KMS-11 (cell line): ENCODE measurements around the gene ATP13A3.

Source experiments
- H2AFZ ChIP-seq: fragments of 200-600 bp; sonication (generic); 2 replicates; pipeline ENCODE4 v1.6.1; 2016; ENCODE audit warnings: antibody characterized with exemption, mixed run types, low read depth
- H3K27ac ChIP-seq: fragments of 200-600 bp; sonication (generic); 2 replicates; pipeline ENCODE4 v1.6.1; 2016; ENCODE audit warnings: mild to moderate bottlenecking, mixed run types
- H3K27me3 ChIP-seq: fragments of 200-600 bp; sonication (generic); 2 replicates; pipeline ENCODE4 v1.6.1; 2017; ENCODE audit warnings: mild to moderate bottlenecking, low read depth, mixed run types, moderate library complexity; ENCODE audit not compliant: insufficient read depth
- H3K36me3 ChIP-seq: fragments of 200-600 bp; sonication (generic); 2 replicates; pipeline ENCODE4 v1.6.1; 2017; ENCODE audit warnings: mild to moderate bottlenecking, mixed run types; ENCODE audit not compliant: insufficient read depth
- H3K4me1 ChIP-seq: fragments of 200-600 bp; sonication (generic); 2 replicates; pipeline ENCODE4 v1.6.1; 2016; ENCODE audit warnings: mild to moderate bottlenecking, low read depth, mixed run types; ENCODE audit not compliant: poor library complexity, severe bottlenecking
- H3K4me2 ChIP-seq: fragments of 200-600 bp; sonication (generic); 2 replicates; pipeline ENCODE4 v1.7.0; 2016; ENCODE audit warnings: mild to moderate bottlenecking, mixed run types
- H3K4me3 ChIP-seq: fragments of 200-600 bp; sonication (generic); IDR thresholded peaks from 2 replicates; pipeline ENCODE4 v1.6.1; 2017; ENCODE audit warnings: low read depth, low read length, mixed read lengths; ENCODE audit not compliant: insufficient read depth
- H3K79me2 ChIP-seq: fragments of 200-600 bp; sonication (generic); 2 replicates; pipeline ENCODE4 v1.6.1; 2016; ENCODE audit warnings: low read depth, mixed run types; ENCODE audit not compliant: insufficient read depth
- H3K9ac ChIP-seq: fragments of 200-600 bp; sonication (generic); 2 replicates; pipeline ENCODE4 v1.6.1; 2016; ENCODE audit warnings: mild to moderate bottlenecking, mixed run types
- H4K20me1 ChIP-seq: fragments of 200-600 bp; sonication (generic); 2 replicates; pipeline ENCODE4 v1.6.1; 2016; ENCODE audit warnings: mild to moderate bottlenecking, mixed run types; ENCODE audit not compliant: insufficient read depth
- TF ChIP-seq, protein P1 (sequence below): fragments of 200-600 bp; sonication (generic); conservative IDR thresholded peaks from 2 replicates; pipeline ENCODE4 v1.6.1; 2017; ENCODE audit warnings: low read depth, mild to moderate bottlenecking, antibody characterized with exemption, low read length, moderate library complexity, mixed read lengths

The ATP13A3 gene

DNA sequence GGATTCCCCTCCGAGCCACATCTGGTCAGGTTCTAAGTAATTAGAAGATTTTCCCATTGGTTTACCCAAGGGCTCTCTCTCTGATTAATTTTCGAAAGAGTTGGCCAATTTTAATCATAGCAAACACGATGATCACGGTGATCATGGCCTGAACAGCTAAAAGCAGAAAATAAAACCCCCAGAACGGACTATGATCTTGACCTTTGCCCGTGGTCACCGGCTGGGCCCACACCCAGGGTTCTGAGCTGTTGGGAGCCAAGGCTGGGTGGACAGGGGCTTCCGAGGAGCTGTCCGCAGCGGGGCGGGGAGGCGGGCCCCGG, 90.3 kb downstream of the ATP13A3 start:
- H4K20me1 ChIP-seq: no peaks in the 10 kb centered on the region
- H2AFZ ChIP-seq: no peak overlapping the region
- H3K4me3 ChIP-seq: no peak overlapping the region

DNA sequence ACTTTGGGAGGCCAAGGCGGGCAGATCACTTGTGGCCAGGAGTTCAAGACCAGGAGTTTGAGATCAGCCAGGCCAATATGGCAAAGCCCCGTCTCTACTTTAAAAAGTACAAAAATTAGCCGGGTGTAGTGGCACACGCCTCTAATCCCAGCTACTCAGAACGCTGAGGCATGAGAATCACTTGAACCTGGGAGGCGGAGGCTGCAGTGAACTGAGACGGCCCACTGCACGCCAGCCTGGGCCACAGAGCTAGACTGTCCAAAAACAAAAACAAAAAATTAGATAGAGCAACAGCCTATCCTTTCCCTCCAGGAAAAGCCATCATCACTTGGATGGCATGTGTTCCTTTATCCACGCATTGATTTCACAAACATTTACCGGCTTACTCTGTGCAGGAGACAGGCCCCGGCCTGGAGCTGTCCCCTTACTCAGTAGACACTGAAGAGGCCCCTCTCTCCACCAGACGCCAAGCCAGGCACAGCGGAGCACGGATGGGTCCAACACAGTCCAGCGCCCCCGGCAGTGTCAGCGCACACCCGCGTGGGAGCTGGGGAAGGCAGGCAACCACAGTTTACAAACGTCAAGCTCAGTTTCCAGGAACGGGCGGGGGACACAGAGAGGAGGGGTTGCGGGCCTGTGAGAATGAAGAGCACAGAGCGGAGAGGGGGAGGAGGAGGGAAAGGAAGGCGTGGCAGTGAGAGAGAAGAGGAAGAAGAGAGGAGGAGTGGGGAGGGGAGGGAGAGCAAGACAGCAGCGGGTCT, 90.8 kb downstream of the ATP13A3 start:
- H3K79me2 ChIP-seq: no peaks in the 10 kb centered on the region
- no peak overlapping the region for H3K4me2 ChIP-seq
- TF ChIP-seq, protein P1, sequence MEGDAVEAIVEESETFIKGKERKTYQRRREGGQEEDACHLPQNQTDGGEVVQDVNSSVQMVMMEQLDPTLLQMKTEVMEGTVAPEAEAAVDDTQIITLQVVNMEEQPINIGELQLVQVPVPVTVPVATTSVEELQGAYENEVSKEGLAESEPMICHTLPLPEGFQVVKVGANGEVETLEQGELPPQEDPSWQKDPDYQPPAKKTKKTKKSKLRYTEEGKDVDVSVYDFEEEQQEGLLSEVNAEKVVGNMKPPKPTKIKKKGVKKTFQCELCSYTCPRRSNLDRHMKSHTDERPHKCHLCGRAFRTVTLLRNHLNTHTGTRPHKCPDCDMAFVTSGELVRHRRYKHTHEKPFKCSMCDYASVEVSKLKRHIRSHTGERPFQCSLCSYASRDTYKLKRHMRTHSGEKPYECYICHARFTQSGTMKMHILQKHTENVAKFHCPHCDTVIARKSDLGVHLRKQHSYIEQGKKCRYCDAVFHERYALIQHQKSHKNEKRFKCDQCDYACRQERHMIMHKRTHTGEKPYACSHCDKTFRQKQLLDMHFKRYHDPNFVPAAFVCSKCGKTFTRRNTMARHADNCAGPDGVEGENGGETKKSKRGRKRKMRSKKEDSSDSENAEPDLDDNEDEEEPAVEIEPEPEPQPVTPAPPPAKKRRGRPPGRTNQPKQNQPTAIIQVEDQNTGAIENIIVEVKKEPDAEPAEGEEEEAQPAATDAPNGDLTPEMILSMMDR: no peak
- no peak overlapping the region for H3K27ac ChIP-seq
- H4K20me1 ChIP-seq: no peaks in the 10 kb centered on the region
- no peaks in the 10 kb centered on the region for H3K36me3 ChIP-seq
- H3K4me1 ChIP-seq: peaks cover 4% of the 10 kb centered on the region
- H3K4me3 ChIP-seq: no peak overlapping the region
- H2AFZ ChIP-seq: no peak overlapping the region
- H3K9ac ChIP-seq: no peak overlapping the region
- H3K27me3 ChIP-seq: no peaks in the 10 kb centered on the region

More for the DNA sequence above, 90.3 kb downstream of the ATP13A3 start:
- Histone ChIP-seq H3K4me1 (peaks cover 4% of the 10 kb centered on the region), H3K79me2 (no peaks in the 10 kb centered on the region), H3K36me3 (no peaks in the 10 kb centered on the region), H3K27me3 (no peaks in the 10 kb centered on the region), H3K27ac (no peak overlapping the region; the same call in 1 of the 2 replicates), H3K4me2 (no peak overlapping the region), H3K9ac (no peak overlapping the region)
- TF ChIP-seq, protein P1: no peak

DNA sequence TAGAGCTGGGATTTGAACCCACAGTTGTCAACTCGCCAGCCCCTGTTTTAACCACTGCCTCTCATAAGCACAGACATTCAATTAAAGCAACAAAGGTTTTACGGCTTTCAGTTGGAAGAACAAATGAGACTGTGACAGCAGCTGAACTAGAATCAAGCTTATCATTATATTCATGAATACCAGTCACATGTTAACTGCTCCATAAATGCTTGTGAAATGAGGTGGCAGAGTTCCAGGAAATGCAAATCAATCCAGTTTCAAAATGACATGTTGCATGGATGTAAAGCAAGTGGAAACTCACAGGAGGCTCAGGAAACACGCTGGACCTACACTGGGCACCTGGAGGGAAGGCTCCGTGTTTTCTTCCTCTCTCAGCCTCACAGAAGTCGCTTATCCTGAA, 91.6 kb downstream of the ATP13A3 start:
- H3K27ac ChIP-seq: no peak overlapping the region

DNA sequence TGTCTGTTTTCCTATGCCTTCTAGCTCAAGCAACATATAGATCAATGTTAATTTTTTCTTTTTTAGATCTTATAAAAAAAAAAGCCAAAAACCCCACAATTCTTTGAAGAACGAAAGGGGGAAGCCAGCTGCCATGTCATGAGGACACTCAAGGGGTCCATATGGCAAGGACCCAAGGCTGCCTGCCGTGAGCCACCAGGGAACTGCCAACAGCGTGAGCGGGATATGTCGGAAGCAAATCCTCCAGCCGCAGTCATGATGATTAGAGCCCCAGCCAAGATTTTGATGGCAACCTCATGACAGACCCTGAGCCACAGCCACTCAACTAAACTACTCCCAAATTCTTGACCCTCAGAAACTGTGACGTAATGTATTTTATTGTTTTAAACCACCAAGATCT, 94.2 kb downstream of the ATP13A3 start:
- no peaks in the 10 kb centered on the region for H3K4me1 ChIP-seq
- no peaks in the 10 kb centered on the region for H3K79me2 ChIP-seq
- TF ChIP-seq, protein P1: no peak

More for the DNA sequence above, 91.6 kb downstream of the ATP13A3 start:
- H3K9ac ChIP-seq: no peak overlapping the region
- no peaks in the 10 kb centered on the region for H3K27me3 ChIP-seq
- H2AFZ ChIP-seq: no peak overlapping the region
- H3K4me2 ChIP-seq: no peak overlapping the region
- peaks cover 4% of the 10 kb centered on the region for H3K4me1 ChIP-seq
- no peaks in the 10 kb centered on the region for H4K20me1 ChIP-seq
- H3K36me3 ChIP-seq: no peaks in the 10 kb centered on the region
- H3K4me3 ChIP-seq: no peak overlapping the region
- H3K79me2 ChIP-seq: no peaks in the 10 kb centered on the region
- TF ChIP-seq, protein P1: no peak

More for the DNA sequence above, 94.2 kb downstream of the ATP13A3 start:
- no peaks in the 10 kb centered on the region for H3K36me3 ChIP-seq
- H3K27ac ChIP-seq: no peak overlapping the region
- H3K4me2 ChIP-seq: no peak overlapping the region
- no peak overlapping the region for H3K9ac ChIP-seq
- H4K20me1 ChIP-seq: no peaks in the 10 kb centered on the region
- no peaks in the 10 kb centered on the region for H3K27me3 ChIP-seq
- H2AFZ ChIP-seq: no peak overlapping the region
- no peak overlapping the region for H3K4me3 ChIP-seq
